GM12878 (cell line): Measurements from ENCODE around the gene TRIM37. TPM values are rescaled to one million over a fixed set of nuclear protein-coding genes. Genes with fewer than 3 reads are reported as not detected.

Source experiments
- ATAC-seq: fragments of 200-7000 bp; cut with Tn5 transposase; 3 replicates; pipeline ENCODE4 v1.9.1; 2020; ENCODE audit warnings: mild to moderate bottlenecking, moderate library complexity
- BruUV-seq: library from RNA; stranded (reverse); fragments of 400-500 nt; replicated peaks from 2 replicates; lab custom pipeline; 2021; lab: Mats Ljungman, UMichigan
- CTCF ChIA-PET: fragments of 300-600 bp; sonication (Branson Sonifier 250); formaldehyde crosslinking; extraction: SDS; loops from one replicate; lab custom pipeline; 2021; ENCODE audit warnings: inconsistent platforms; lab: Yijun Ruan, JAX
- POLR2A ChIA-PET: fragments of 350-600 bp; formaldehyde crosslinking; extraction: SDS; loops from one replicate; lab custom pipeline; 2021; ENCODE audit warnings: inconsistent platforms; lab: Charles Lee
- RAD21 ChIA-PET: fragments of 300-600 bp; sonication (Branson Sonifier 250); formaldehyde crosslinking; loops from one replicate; lab custom pipeline; 2023; ENCODE audit warnings: antibody characterized with exemption; ENCODE audit not compliant: unreplicated experiment; lab: Charles Lee
- SMC1A ChIA-PET: fragments of 300-600 bp; sonication (Branson Sonifier 250); formaldehyde crosslinking; loops from one replicate; lab custom pipeline; 2023; ENCODE audit not compliant: unreplicated experiment, uncharacterized antibody; lab: Charles Lee
- DNase-seq: peaks from one replicate; pipeline ENCODE4 v3.0.0-alpha.2; 2011; ENCODE audit warnings: low read depth, low spot score
- FAIRE-seq: peaks from 3 replicates; lab custom pipeline; 2011; peaks lifted over from hg19 to GRCh38; lab: Jason Lieb, UNC
- H2AFZ ChIP-seq: 2 replicates; pipeline ENCODE4 v1.6.0; 2011; ENCODE audit warnings: low read depth, low read length, control low read depth; ENCODE audit not compliant: control insufficient read depth
- H3K27ac ChIP-seq: 2 replicates; pipeline ENCODE4 v1.5.1; 2011; ENCODE audit warnings: control low read depth; ENCODE audit not compliant: control insufficient read depth, insufficient read depth
- H3K27me3 ChIP-seq, 2 experiments: replicated peaks in 1 of 2; 2 replicates each; pipeline versions ENCODE4 v1.6.0 to v1.6.1; 2011; ENCODE audit warnings: low read length in 1 of 2; ENCODE audit not compliant: control insufficient read depth in 2 of 2, insufficient read depth in 2 of 2
- H3K36me3 ChIP-seq, 2 experiments: 2 replicates each; pipeline ENCODE4 v1.5.1; 2011; ENCODE audit warnings: low read length in 1 of 2; ENCODE audit not compliant: control insufficient read depth in 2 of 2, insufficient read depth in 2 of 2
- H3K4me1 ChIP-seq: 2 replicates; pipeline ENCODE4 v1.6.1; 2011; ENCODE audit warnings: mild to moderate bottlenecking, low read length, moderate library complexity, mixed read lengths; ENCODE audit not compliant: control insufficient read depth, insufficient read depth
- H3K4me2 ChIP-seq: 2 replicates; pipeline ENCODE4 v1.6.0; 2011; ENCODE audit warnings: control low read depth; ENCODE audit not compliant: control insufficient read depth, insufficient read depth
- H3K4me3 ChIP-seq: fragments of 200-600 bp; sonication (generic); 2 replicates; pipeline ENCODE4 v1.5.1; 2016
- H3K79me2 ChIP-seq: 2 replicates; pipeline ENCODE4 v1.6.0; 2011; ENCODE audit warnings: low read length; ENCODE audit not compliant: control insufficient read depth, insufficient read depth
- H3K9ac ChIP-seq: 2 replicates; pipeline ENCODE4 v1.8.0; 2011; ENCODE audit warnings: low read length, control low read depth, mixed read lengths; ENCODE audit not compliant: control insufficient read depth, insufficient read depth
- H3K9me3 ChIP-seq: replicated peaks from 3 replicates; pipeline ENCODE4 v1.5.1; 2011; ENCODE audit warnings: mild to moderate bottlenecking, low read length; ENCODE audit not compliant: control insufficient read depth, insufficient read depth
- H4K20me1 ChIP-seq: 2 replicates; pipeline ENCODE4 v1.6.0; 2011; ENCODE audit not compliant: control insufficient read depth, insufficient read depth
- HDGF ChIP-seq: fragments of 450-650 bp; IDR thresholded peaks from 2 replicates; pipeline ENCODE4 v1.6.1; 2016; ENCODE audit warnings: antibody characterized with exemption
- NR2F1 ChIP-seq: fragments of 450-650 bp; conservative IDR thresholded peaks from 2 replicates; pipeline ENCODE4 v1.6.1; 2017; ENCODE audit warnings: mild to moderate bottlenecking
- RBBP5 ChIP-seq: fragments of 200-600 bp; sonication (generic); conservative IDR thresholded peaks from 2 replicates; pipeline ENCODE4 v1.6.1; 2016
- RUNX3 ChIP-seq: IDR thresholded peaks from 2 replicates; pipeline ENCODE4 v1.6.1; 2012; ENCODE audit warnings: low read length, inconsistent platforms
- SIN3A ChIP-seq: IDR thresholded peaks from 2 replicates; pipeline ENCODE4 v1.6.1; 2012; ENCODE audit warnings: low read depth, low read length, improper control_type of control experiment
- ZNF217 ChIP-seq: fragments of 450-650 bp; IDR thresholded peaks from 2 replicates; pipeline ENCODE4 v1.6.1; 2017; ENCODE audit warnings: antibody characterized with exemption, mild to moderate bottlenecking
- ZNF274 ChIP-seq: IDR thresholded peaks from one replicate; pipeline ENCODE4 v1.8.0; 2011; ENCODE audit not compliant: insufficient read length, insufficient read depth
- ZZZ3 ChIP-seq: IDR thresholded peaks from 2 replicates; pipeline ENCODE4 v1.6.1; 2011; ENCODE audit warnings: low read depth; ENCODE audit not compliant: control insufficient read depth, insufficient read length
- WGBS: methylation state at CpG from one replicate; pipeline ENCODE4 v1.1.6; 2016; ENCODE audit warnings: low lambda C conversion rate; ENCODE audit not compliant: insufficient replicate concordance, insufficient coverage; ENCODE audit errors: missing lambda C conversion rate; 5-methylcytosine and 5-hydroxymethylcytosine counted together
- in situ Hi-C: fragments of 300-500 bp; cut with MboI; formaldehyde crosslinking; loops from 9 replicates; pipeline ENCODE4 v1.14.3; 2018; ENCODE audit warnings: mixed read lengths
- intact Hi-C: fragments of 100-400 bp; cut with micrococcal nuclease; formaldehyde crosslinking; loops from one replicate; pipeline ENCODE4 v1.14.2; 2022; ENCODE audit not compliant: unreplicated experiment
- polyA plus RNA-seq, 11 experiments: library from polyadenylated mRNA; depleted of rRNA in 4 of 11; unstranded in 6 of 11; stranded (reverse) in 5 of 11; fragments of >200 nt; fragmentation: Nextera tagmentation in 4 of 11; fragmentation: Illumina TruSeq in 1 of 11; extraction: Ambion mirVana in 4 of 11; extraction: Trizol in 1 of 11; gene quantifications; 1 replicate in 1 of 11; 2 replicates in 10 of 11; pipeline versions ENCODE4 v1.2.1 to v1.2.3, GENCODE V29; 2011 to 2016; ENCODE audit warnings: inconsistent platforms in 2 of 11, missing spikeins in 2 of 11, low read depth in 1 of 11
- total RNA-seq, 4 experiments: library from RNA; depleted of rRNA in 3 of 4; stranded (reverse); fragments of >200 nt in 3 of 4; fragmentation: Illumina TruSeq in 1 of 4; extraction: Trizol in 1 of 4; gene quantifications; 2 replicates each; pipeline versions ENCODE4 v1.2.1 to v1.2.3, GENCODE V29; 2013 to 2021
- TF ChIP-seq, protein P1 (sequence below): IDR thresholded peaks from 2 replicates; pipeline ENCODE4 v1.6.1; 2011; ENCODE audit warnings: borderline replicate concordance, low read depth, mild to moderate bottlenecking, moderate library complexity, low read length; ENCODE audit not compliant: insufficient read depth, poor library complexity, severe bottlenecking
- TF ChIP-seq, protein P2 (sequence below): fragments of 450-650 bp; IDR thresholded peaks from 2 replicates; pipeline ENCODE4 v1.6.1; 2017; ENCODE audit warnings: antibody characterized with exemption, mild to moderate bottlenecking, moderate library complexity
- TF ChIP-seq, protein P3 (sequence below): fragments of 450-650 bp; formaldehyde crosslinking; IDR thresholded peaks from 2 replicates; pipeline ENCODE4 v1.4.0; 2020; ENCODE audit warnings: mild to moderate bottlenecking, moderate library complexity
- TF ChIP-seq, protein P4 (sequence below): fragments of 450-650 bp; IDR thresholded peaks from 2 replicates; pipeline ENCODE4 v1.6.1; 2017; ENCODE audit warnings: mild to moderate bottlenecking, moderate library complexity

The TRIM37 gene
- total and polyA plus RNA-seq, 10 of the 15 experiments (the other 5 are each of a cell fraction or from before 2014, with no cell fraction given): 4.8 to 20.6 (median 18.1) TPM

DNA sequence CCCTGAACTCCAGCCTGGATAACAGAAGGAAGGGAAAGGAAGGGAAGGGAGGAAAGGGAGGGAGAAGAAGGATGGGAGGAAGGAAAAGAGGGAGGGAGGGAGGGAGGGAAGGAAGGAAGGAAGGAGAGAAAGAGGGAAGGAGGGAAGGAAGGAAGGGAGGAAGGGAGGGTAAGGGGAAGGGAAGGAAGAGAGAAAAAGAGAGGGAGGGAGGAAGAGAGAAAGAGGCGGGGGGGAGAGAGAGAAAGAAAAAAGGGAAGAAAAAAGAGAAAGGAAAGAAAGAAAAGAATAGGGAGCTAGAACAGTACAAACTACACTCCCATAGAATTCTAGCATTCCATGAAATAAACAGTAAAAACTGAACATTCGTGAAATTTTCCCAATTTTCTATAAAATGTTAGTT lies 23.1 kb upstream of the TRIM37 start:
- ChIA-PET RAD21 (no interaction called here), SMC1A (no interaction called here), POLR2A (interaction anchor here (0.6 kb wide), 3 partner anchors 26 to 712 kb away, joined by 3 to 4 read pairs (median 3); no protein-coding TSS in a partner anchor), CTCF (no interaction called here)
- Histone ChIP-seq H3K4me3 (no peak overlapping the region), H4K20me1 (no peaks in the 10 kb centered on the region), H3K9ac (no peak overlapping the region), H3K9me3 (no peaks in the 10 kb centered on the region), H2AFZ (no peak overlapping the region), H3K4me2 (no peak overlapping the region), H3K36me3 (peaks cover 0 to 2% of the 10 kb centered on the region in 2 experiments; a peak in 2 of 4 replicates), H3K79me2 (peaks cover 23% of the 10 kb centered on the region), H3K4me1 (peaks cover 5% of the 10 kb centered on the region), H3K27ac (no peak overlapping the region), H3K27me3 (no peaks in the 10 kb centered on the region)
- ATAC-seq (no peak), FAIRE-seq (no peak), DNase-seq (no peak)
- no TSS peak for BruUV-seq
- in situ Hi-C loops (no loop called here), intact Hi-C loops (no loop called here)
- 0% methylated on average over 1 of the region's 2 CpGs for WGBS
- TF ChIP-seq, protein P1, sequence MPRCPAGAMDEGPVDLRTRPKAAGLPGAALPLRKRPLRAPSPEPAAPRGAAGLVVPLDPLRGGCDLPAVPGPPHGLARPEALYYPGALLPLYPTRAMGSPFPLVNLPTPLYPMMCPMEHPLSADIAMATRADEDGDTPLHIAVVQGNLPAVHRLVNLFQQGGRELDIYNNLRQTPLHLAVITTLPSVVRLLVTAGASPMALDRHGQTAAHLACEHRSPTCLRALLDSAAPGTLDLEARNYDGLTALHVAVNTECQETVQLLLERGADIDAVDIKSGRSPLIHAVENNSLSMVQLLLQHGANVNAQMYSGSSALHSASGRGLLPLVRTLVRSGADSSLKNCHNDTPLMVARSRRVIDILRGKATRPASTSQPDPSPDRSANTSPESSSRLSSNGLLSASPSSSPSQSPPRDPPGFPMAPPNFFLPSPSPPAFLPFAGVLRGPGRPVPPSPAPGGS: no peak
- TF ChIP-seq NR2F1: no peak
- TF ChIP-seq ZZZ3: no peak
- no peak for TF ChIP-seq ZNF274
- no peak for TF ChIP-seq HDGF
- TF ChIP-seq RBBP5: no peak
- no peak for TF ChIP-seq SIN3A
- TF ChIP-seq, protein P2, sequence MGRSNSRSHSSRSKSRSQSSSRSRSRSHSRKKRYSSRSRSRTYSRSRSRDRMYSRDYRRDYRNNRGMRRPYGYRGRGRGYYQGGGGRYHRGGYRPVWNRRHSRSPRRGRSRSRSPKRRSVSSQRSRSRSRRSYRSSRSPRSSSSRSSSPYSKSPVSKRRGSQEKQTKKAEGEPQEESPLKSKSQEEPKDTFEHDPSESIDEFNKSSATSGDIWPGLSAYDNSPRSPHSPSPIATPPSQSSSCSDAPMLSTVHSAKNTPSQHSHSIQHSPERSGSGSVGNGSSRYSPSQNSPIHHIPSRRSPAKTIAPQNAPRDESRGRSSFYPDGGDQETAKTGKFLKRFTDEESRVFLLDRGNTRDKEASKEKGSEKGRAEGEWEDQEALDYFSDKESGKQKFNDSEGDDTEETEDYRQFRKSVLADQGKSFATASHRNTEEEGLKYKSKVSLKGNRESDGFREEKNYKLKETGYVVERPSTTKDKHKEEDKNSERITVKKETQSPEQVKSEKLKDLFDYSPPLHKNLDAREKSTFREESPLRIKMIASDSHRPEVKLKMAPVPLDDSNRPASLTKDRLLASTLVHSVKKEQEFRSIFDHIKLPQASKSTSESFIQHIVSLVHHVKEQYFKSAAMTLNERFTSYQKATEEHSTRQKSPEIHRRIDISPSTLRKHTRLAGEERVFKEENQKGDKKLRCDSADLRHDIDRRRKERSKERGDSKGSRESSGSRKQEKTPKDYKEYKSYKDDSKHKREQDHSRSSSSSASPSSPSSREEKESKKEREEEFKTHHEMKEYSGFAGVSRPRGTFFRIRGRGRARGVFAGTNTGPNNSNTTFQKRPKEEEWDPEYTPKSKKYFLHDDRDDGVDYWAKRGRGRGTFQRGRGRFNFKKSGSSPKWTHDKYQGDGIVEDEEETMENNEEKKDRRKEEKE: no peak
- TF ChIP-seq, protein P3, sequence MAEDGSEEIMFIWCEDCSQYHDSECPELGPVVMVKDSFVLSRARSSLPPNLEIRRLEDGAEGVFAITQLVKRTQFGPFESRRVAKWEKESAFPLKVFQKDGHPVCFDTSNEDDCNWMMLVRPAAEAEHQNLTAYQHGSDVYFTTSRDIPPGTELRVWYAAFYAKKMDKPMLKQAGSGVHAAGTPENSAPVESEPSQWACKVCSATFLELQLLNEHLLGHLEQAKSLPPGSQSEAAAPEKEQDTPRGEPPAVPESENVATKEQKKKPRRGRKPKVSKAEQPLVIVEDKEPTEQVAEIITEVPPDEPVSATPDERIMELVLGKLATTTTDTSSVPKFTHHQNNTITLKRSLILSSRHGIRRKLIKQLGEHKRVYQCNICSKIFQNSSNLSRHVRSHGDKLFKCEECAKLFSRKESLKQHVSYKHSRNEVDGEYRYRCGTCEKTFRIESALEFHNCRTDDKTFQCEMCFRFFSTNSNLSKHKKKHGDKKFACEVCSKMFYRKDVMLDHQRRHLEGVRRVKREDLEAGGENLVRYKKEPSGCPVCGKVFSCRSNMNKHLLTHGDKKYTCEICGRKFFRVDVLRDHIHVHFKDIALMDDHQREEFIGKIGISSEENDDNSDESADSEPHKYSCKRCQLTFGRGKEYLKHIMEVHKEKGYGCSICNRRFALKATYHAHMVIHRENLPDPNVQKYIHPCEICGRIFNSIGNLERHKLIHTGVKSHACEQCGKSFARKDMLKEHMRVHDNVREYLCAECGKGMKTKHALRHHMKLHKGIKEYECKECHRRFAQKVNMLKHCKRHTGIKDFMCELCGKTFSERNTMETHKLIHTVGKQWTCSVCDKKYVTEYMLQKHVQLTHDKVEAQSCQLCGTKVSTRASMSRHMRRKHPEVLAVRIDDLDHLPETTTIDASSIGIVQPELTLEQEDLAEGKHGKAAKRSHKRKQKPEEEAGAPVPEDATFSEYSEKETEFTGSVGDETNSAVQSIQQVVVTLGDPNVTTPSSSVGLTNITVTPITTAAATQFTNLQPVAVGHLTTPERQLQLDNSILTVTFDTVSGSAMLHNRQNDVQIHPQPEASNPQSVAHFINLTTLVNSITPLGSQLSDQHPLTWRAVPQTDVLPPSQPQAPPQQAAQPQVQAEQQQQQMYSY (CRISPR knock-in tag): no peak
- no peak for TF ChIP-seq RUNX3
- no peak for TF ChIP-seq ZNF217
- TF ChIP-seq, protein P4, sequence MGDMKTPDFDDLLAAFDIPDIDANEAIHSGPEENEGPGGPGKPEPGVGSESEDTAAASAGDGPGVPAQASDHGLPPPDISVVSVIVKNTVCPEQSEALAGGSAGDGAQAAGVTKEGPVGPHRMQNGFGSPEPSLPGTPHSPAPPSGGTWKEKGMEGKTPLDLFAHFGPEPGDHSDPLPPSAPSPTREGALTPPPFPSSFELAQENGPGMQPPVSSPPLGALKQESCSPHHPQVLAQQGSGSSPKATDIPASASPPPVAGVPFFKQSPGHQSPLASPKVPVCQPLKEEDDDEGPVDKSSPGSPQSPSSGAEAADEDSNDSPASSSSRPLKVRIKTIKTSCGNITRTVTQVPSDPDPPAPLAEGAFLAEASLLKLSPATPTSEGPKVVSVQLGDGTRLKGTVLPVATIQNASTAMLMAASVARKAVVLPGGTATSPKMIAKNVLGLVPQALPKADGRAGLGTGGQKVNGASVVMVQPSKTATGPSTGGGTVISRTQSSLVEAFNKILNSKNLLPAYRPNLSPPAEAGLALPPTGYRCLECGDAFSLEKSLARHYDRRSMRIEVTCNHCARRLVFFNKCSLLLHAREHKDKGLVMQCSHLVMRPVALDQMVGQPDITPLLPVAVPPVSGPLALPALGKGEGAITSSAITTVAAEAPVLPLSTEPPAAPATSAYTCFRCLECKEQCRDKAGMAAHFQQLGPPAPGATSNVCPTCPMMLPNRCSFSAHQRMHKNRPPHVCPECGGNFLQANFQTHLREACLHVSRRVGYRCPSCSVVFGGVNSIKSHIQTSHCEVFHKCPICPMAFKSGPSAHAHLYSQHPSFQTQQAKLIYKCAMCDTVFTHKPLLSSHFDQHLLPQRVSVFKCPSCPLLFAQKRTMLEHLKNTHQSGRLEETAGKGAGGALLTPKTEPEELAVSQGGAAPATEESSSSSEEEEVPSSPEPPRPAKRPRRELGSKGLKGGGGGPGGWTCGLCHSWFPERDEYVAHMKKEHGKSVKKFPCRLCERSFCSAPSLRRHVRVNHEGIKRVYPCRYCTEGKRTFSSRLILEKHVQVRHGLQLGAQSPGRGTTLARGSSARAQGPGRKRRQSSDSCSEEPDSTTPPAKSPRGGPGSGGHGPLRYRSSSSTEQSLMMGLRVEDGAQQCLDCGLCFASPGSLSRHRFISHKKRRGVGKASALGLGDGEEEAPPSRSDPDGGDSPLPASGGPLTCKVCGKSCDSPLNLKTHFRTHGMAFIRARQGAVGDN: no peak
